ENCODE results near the gene KAT8.

The KAT8 gene

DNA sequence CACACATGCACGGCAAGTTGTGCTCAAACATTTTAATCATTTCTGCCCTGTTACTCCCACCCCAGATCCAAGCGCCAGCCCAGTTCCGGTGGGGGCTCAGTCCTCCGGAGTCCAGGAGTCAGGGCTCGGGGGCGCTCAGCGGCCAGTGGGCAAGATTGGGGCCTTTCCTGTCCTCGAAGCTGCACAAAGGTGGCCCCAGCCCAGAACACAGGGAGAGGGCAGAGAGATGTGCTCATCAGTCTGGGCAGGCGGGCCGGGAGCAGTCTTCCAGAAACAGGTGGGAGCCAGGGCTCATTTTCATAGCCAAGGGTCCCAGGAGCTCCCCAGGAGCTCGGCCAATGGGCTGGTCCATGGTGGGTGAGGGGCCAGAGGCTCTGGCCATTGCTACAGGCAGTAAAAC, 14.0 kb downstream of the KAT8 start:
- no peak for DNase-seq (ENCODE audit: low spot score)
- TF ChIP-seq, protein P1, sequence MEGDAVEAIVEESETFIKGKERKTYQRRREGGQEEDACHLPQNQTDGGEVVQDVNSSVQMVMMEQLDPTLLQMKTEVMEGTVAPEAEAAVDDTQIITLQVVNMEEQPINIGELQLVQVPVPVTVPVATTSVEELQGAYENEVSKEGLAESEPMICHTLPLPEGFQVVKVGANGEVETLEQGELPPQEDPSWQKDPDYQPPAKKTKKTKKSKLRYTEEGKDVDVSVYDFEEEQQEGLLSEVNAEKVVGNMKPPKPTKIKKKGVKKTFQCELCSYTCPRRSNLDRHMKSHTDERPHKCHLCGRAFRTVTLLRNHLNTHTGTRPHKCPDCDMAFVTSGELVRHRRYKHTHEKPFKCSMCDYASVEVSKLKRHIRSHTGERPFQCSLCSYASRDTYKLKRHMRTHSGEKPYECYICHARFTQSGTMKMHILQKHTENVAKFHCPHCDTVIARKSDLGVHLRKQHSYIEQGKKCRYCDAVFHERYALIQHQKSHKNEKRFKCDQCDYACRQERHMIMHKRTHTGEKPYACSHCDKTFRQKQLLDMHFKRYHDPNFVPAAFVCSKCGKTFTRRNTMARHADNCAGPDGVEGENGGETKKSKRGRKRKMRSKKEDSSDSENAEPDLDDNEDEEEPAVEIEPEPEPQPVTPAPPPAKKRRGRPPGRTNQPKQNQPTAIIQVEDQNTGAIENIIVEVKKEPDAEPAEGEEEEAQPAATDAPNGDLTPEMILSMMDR (IDR thresholded peaks at IDR 0.05; ENCODE audit: borderline replicate concordance, control extremely low read depth, extremely low read depth, insufficient read depth, missing control alignments): no peak
- in situ Hi-C loops (cut with MboI; ENCODE audit: low sequenced_read_pairs, unreplicated experiment): no loop called here

DNA sequence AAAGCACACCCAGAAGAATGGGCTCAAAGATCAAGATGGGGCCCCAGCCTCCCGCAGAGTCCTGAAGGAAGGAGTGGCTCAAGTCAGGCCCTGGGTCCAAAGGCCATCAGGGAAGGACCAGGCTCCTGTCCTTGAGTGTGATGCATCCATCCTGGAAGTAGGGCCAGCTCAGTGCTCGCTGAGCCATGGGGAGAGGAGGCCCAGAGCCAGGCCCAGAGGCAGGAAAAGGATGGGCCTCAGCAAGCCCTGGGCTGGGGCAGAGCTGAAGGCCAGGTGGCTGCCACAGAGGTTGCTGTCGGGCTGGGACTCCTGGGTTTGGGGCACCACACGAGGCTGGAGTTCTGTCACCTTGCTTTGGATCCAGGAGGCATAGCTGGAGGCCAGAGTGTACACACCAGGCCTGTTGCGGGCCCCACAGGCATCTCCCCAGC, 14.4 kb downstream of the KAT8 start:
- no peak for DNase-seq (ENCODE audit: low spot score)
- TF ChIP-seq, protein P1 (IDR thresholded peaks at IDR 0.05; ENCODE audit: borderline replicate concordance, control extremely low read depth, extremely low read depth, insufficient read depth, missing control alignments): no peak
- in situ Hi-C loops (cut with MboI; ENCODE audit: low sequenced_read_pairs, unreplicated experiment): no loop called here

DNA sequence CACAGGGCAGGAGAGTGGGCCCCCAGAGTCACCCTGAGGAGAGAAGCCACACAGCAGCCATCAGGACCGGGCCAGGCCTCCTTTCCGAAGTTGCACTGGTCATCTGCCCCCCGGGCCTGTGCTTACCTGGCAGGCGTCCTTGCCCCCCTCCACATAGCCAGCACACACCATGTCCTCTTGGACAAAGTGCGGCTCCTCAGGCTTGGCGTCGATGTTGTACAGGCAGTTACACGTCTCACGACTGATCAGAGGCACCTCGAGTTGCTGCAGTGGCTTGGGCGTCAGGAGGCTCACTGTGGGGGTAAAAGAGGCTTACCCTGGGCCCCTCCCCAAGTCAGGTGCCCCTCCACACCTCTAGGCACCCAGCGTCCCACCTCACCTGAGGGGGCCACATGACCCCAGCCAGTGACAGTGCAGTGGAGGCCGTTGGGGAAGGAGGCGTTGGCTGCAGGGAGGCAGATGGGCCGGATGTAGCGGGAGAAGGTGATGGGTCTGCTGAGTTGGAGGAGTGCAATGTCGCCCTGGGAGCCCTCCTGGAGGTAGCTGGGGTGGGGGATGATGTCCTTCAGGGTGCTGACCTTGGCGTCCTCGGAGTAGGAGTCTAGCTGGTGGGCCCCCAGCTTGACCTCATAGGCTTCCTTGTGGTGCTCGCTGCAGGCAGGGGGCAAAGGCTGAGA, 15.0 kb downstream of the KAT8 start:
- in situ Hi-C loops (cut with MboI; ENCODE audit: low sequenced_read_pairs, unreplicated experiment): no loop called here
- DNase-seq (ENCODE audit: low spot score): no peak
- TF ChIP-seq, protein P1 (IDR thresholded peaks at IDR 0.05; ENCODE audit: borderline replicate concordance, control extremely low read depth, extremely low read depth, insufficient read depth, missing control alignments): no peak

DNA sequence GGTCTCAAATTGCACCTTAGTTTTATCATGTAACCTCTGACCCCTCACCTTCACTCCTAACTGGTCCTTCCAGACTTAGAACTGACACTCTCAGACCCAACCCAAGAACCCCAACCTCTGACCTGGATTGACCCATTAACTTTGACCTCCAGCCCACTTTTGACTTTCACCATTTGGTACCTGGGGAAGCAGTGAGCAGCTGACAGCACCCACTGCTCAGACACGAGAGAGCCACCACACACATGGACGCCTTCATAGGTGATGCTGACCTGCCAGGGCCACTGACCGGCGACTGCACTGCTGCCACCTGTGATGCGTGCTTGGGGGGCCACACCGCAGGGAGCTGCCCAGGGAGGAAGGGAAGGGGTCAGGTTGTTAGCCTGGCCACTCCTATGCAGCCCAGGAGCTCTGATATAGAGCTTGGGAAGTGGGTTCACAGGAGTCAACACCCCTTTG, 15.6 kb downstream of the KAT8 start:
- TF ChIP-seq, protein P1 (IDR thresholded peaks at IDR 0.05; ENCODE audit: borderline replicate concordance, control extremely low read depth, extremely low read depth, insufficient read depth, missing control alignments): no peak
- in situ Hi-C loops (cut with MboI; ENCODE audit: low sequenced_read_pairs, unreplicated experiment): no loop called here
- no peak for DNase-seq (ENCODE audit: low spot score)

DNA sequence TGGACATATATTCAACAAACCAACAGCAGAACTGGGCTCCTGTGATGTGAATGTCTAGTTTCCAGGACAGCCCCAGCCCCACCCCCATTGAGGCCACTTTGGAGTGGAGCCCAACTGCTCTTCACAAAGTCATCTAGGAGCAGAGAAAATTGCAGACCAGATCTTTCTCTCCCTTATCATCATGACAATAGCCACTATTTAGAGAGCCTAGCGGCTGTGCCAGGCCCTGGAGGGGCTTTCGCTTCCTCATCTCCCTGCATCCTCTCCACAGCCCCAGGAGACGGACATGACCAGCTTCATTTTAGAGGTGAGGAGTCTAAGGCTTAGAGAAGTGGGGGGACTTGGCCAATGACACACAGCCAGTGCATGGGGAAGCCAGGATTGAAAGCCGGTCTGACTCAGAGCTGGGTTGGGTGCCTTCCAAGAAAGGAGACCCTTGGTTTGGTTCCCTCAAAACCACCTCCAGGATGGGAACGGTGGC, 16.7 kb downstream of the KAT8 start:
- in situ Hi-C loops (cut with MboI; ENCODE audit: low sequenced_read_pairs, unreplicated experiment): no loop called here
- DNase-seq (ENCODE audit: low spot score): no peak
- TF ChIP-seq, protein P1 (IDR thresholded peaks at IDR 0.05; ENCODE audit: borderline replicate concordance, control extremely low read depth, extremely low read depth, insufficient read depth, missing control alignments): no peak

DNA sequence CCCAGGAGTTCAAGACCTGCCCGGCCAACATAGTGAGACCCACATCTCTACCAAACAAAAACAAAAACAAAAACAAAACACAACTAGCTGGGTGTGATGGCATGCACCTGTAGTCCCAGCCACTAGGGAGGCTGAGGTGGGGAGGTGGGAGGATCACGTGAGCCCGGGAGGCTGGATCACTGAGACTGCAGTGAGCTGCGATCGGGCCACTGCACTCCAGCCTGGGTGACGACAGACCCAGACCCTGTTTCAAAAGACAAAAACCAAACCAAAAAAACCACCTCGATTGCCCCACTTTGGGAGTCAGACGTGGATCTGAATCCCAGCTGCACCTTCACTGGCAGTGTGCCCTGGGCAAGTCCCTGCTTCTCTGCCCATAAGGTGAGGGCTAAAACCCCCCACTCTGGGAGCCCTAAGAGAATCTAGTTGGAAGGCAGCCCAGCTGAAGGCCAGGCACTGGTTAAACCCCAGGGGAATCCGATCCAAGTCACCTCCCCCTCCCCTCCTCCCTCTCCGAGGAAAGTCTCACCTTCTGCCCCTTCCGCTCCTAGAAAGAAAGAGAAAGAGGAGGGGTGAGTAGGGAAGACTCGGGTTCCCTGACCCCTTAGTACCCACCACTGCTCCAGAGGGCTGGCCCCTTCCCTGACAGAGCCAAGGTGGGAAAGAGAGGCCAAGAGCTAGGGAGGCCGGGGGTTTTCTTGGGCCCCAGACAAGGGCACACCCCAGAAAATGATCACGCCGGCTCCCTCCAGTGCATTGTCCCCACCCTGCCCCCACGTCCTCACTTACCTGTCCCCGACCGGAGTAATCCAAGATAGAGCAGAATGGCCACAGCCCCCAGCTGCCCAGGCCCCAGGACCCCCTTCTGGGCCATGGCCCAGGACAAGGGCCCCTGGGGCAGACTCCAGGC, 17.4 kb downstream of the KAT8 start:
- TF ChIP-seq, protein P1 (IDR thresholded peaks at IDR 0.05; ENCODE audit: borderline replicate concordance, control extremely low read depth, extremely low read depth, insufficient read depth, missing control alignments): no peak
- in situ Hi-C loops (cut with MboI; ENCODE audit: low sequenced_read_pairs, unreplicated experiment): no loop called here
- DNase-seq (ENCODE audit: low spot score): no peak
